HG03039 (cell line): ENCODE measurements around the gene SPTBN2.
"Not testable (repeated sequence)": the region's sequence is repeated elsewhere in the genome, so short reads cannot be mapped to it uniquely, and the experiment has no call there.

ENCODE experiments used
- ATAC-seq: cut with Tn5 transposase; IDR thresholded peaks from one replicate; pipeline ENCODE4 v1.9.1; 2021; ENCODE audit warnings: mild to moderate bottlenecking, moderate library complexity; ENCODE audit not compliant: unreplicated experiment

SPTBN2 gene

GRCh38 chr11:66724167-66724566, 4.8 kb downstream of the SPTBN2 start:
- not testable (repeated sequence) for ATAC-seq

GRCh38 chr11:66723693-66724092, 5.3 kb downstream of the SPTBN2 start:
- no peak for ATAC-seq

GRCh38 chr11:66722745-66723651, 6.0 kb downstream of the SPTBN2 start:
- no peak for ATAC-seq

GRCh38 chr11:66721939-66722338, 7.1 kb downstream of the SPTBN2 start:
- no peak for ATAC-seq

GRCh38 chr11:66720899-66721470, 8.0 kb downstream of the SPTBN2 start:
- ATAC-seq, result no peak

GRCh38 chr11:66720223-66720898, 8.7 kb downstream of the SPTBN2 start:
- ATAC-seq, result no peak

- no peak for ATAC-seq
Observed at GRCh38 chr11:66719111-66719872, 9.7 kb downstream of the SPTBN2 start.

GRCh38 chr11:66718320-66718971, 10.6 kb downstream of the SPTBN2 start:
- no peak for ATAC-seq

GRCh38 chr11:66717925-66718319, 11.1 kb downstream of the SPTBN2 start:
- ATAC-seq, result no peak

- ATAC-seq, result no peak
Observed at GRCh38 chr11:66716996-66717395, 12.0 kb downstream of the SPTBN2 start.

GRCh38 chr11:66715346-66716085, 13.5 kb downstream of the SPTBN2 start:
- ATAC-seq, result no peak

- no peak for ATAC-seq
Observed at GRCh38 chr11:66713746-66714480, 15.1 kb downstream of the SPTBN2 start.

- no peak for ATAC-seq
Observed at GRCh38 chr11:66710384-66710930, 18.6 kb downstream of the SPTBN2 start.

- no peak for ATAC-seq
Observed at GRCh38 chr11:66708701-66709100, 20.3 kb downstream of the SPTBN2 start.

GRCh38 chr11:66708094-66708493, 20.9 kb downstream of the SPTBN2 start:
- ATAC-seq, result no peak

- no peak for ATAC-seq
Observed at GRCh38 chr11:66707486-66707885, 21.5 kb downstream of the SPTBN2 start.

- ATAC-seq, result no peak
Observed at GRCh38 chr11:66706989-66707388, 22.0 kb downstream of the SPTBN2 start.

GRCh38 chr11:66705587-66706335, 23.3 kb downstream of the SPTBN2 start:
- no peak for ATAC-seq
